SH-SY5Y (cell line): Measurements from ENCODE around the gene PIGO.

Experiments used
- GATA2 ChIP-seq: IDR thresholded peaks from 2 replicates; pipeline ENCODE4 v1.6.1; 2011; ENCODE audit warnings: mild to moderate bottlenecking, low read depth, low read length
- GATA3 ChIP-seq: IDR thresholded peaks from 2 replicates; pipeline ENCODE4 v1.6.1; 2011; ENCODE audit warnings: low read depth, mild to moderate bottlenecking, low read length, moderate library complexity

- TF ChIP-seq GATA2 (no peak), GATA3 (no peak)
Measured at GRCh38 chr9:35103660-35104191, 7.3 kb upstream of the PIGO start.
